GM18511 (cell line): Measurements from ENCODE around the gene RAB22A.

ENCODE experiments used
- ATAC-seq: cut with Tn5 transposase; IDR thresholded peaks from one replicate; pipeline ENCODE4 v1.9.1; 2021; ENCODE audit warnings: mild to moderate bottlenecking, moderate library complexity; ENCODE audit not compliant: unreplicated experiment

Gene RAB22A

GRCh38 chr20:58384821-58385220, 75.3 kb downstream of the RAB22A start:
- no peak for ATAC-seq

DNA sequence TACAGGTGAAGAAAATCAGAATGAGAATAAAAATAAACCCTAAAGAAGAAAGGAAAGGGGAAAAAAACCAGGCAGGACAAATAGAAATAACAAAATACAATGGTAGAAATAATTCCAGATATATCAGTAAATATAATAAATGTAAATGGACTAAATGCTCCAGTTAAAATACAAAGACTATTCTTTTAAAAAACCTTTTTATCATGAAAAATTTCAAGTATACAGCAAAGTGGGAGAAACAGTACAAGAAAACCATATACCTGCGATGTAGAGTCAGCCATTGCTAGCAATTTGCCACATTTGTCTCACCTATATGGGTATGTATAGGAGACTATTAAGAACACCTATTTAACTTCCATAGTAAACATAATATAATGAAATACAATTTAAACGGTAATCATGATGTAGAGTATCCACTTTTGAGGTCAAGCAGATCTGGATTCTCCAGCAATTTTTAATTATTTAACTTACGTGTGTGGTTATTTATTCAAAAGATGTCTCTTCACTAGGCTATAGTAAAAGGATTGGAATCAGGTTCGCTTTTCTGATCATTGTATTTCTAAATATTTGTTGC, 78.6 kb downstream of the RAB22A start:
- ATAC-seq: no peak

- ATAC-seq: peak; percentile 98
Observed at GRCh38 chr20:58388882-58389323, 79.4 kb downstream of the RAB22A start, which contains the start of gene VAPB. Gene VAPB (plus strand): TSS chr20:58389229. CDS start chr20:58389460, 231 bp downstream.

GRCh38 chr20:58389324-58389967, 79.9 kb downstream of the RAB22A start:
- ATAC-seq: peak; percentile 39

GRCh38 chr20:58389968-58390658, 80.6 kb downstream of the RAB22A start:
- no peak for ATAC-seq

DNA sequence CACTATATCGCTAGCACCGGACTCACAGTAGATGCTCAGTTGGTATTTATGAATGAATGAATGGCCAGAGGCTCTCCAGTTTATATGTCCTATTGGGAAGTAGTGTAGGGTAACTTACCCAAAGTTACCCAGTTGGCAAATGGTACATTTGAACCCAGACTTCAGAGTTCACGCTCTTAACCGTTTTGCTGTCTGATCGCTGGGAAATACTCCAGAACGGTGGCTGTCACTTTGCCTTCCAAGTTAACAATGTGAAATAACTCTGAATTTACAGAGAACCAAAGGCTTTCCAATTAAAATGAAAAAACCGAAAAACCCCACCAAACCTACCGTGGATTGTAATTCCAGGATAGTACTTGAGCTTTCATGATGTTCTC, 81.1 kb downstream of the RAB22A start:
- ATAC-seq: no peak

DNA sequence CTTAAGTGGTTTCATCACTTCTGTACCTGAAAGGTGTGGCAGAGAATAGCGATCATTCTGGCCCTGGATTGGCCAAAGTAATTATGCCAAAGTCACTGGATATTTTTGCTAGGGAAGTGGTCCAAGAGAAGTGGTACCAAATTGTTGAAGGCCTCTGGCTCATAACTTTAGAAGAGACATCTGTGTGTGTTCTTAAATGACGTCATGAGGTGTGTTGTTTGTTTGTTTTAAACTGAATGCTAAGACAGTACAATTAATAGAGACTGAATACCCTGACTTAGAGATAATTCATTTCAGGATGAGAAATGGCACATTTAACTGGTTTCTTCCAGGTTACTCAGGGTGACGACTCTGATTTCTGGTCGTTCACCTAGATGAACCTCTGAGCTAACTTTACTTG, 82.8 kb downstream of the RAB22A start:
- no peak for ATAC-seq

DNA sequence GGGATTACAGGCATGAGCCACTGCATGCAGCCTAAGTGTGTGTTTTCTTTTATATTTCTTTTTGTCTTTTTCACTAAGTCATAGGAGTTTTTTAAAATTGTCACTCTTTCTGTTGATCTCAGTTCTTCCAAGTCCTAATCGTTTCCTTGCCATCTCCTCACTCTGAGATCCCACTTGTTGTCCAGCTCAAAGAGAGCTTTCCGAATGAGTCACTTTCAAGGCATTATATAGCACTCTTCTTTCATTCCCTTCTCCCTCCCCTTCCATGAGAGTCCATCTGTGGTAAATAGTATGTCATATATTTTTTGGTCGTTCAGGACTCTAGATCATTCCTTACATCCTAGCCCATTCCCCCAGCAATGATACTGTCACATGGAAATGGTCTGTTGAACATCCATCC, 83.8 kb downstream of the RAB22A start:
- no peak for ATAC-seq

- ATAC-seq: no peak
Observed at GRCh38 chr20:58394801-58395200, 85.3 kb downstream of the RAB22A start.

- ATAC-seq: no peak
Observed at GRCh38 chr20:58395604-58396003, 86.1 kb downstream of the RAB22A start.

DNA sequence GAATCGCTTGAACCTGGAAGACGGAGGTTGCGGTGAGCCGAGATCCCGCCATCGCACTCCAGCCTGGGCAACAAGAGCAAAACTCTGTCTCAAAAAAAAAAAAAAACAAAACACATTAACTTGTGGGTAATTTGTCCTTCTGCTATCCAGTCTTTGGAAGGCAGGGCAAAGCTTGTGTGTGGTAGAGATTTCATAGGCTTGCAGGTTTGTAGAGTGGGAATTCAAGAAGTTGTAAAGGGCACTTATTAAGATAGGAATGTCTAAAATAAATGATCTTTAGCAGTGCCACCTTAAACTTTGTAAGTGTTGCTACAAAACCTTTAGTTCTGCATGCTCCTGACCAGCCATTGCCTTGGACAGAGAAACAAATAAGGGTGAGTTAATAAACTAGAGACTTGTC, 87.9 kb downstream of the RAB22A start:
- ATAC-seq: no peak

GRCh38 chr20:58398254-58398653, 88.7 kb downstream of the RAB22A start:
- ATAC-seq: no peak

DNA sequence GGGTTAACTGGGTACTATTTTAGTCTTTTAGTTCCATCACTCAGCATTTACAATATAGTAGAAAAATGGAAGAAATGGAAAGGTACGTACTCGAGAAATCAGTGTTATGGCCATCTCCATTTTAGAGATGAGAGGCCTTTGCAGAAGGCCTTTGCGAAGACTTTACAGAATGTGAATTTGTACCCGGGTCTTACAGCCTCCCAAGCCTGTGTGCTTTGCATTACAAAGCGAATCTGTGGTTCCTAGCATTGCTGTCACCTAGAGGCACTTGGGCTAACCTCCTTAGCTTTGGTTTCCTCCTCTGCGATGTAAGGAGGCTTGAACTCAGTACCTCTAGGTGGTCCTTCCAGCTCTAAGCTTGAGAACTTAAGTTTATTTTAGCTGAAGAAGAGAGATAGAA, 90.4 kb downstream of the RAB22A start:
- ATAC-seq: no peak

- no peak for ATAC-seq
Observed at GRCh38 chr20:58401162-58401561, 91.6 kb downstream of the RAB22A start.

DNA sequence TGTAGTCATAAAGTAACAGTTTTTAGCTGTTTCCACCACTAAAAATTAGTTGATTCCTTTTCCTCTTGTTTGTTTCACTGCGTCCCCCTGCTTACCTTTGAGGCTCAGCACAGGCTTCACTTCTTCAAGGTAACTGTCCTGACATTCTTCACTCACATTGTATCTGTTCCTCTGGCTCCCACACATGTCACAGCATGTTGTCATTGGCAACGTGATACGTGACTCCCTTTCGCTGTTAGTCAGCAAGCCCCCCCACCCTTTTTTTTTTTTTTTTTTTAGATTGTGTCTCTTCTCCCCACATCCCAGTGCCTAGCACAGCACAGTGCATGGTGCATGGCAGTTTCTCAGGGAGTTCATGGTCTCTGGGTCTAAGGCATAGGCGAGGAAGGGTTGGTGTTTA, 92.8 kb downstream of the RAB22A start:
- no peak for ATAC-seq

GRCh38 chr20:58402827-58403226, 93.3 kb downstream of the RAB22A start:
- ATAC-seq: peak; percentile 90

DNA sequence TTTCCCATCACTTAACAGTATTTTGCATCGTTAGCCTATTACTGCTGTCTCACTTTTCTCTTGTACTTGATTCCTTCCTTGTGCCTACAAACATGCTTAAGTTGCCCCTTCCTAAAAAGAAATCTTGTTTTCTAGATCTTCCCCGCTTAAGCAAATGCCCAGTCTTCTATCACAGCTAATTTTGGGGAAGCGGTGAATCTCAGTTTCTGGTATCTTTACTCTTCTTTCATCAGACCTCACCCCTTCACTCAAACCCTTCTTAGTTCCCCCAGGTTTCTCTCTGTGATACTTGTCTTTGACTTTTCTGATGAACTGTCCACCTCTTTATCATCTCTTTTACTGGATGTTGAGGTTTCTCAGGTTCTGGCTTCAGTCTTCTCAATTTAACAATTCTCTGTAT, 93.8 kb downstream of the RAB22A start:
- ATAC-seq: peak; percentile 40

GRCh38 chr20:58405504-58406291, 96.2 kb downstream of the RAB22A start:
- ATAC-seq: no peak

DNA sequence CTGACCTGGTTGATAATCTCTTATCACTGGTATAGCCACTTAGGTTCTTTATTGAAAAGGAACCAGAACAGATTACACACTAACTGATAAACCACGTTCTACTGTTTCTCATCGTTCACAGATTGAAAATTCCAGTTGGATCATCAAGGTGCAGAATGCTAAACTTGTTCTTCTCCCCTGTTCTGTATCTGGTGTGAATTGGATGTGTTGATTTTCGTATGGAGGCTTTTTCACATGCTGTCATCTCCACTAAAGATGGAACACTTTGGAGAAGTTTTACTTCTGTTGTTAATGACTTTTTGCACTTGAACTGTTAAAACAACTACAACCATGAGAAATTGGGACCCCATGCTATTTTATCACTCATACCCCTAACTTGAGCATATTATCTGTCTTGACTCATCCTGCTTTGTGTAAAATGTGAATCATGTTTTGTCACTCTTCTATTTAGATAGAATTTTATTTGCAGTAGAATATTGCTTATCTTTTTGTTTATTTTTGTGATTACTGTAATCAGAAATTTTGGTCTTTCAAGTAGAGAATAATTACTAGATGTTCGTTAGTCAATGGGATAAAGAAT, 97.0 kb downstream of the RAB22A start:
- ATAC-seq: no peak

DNA sequence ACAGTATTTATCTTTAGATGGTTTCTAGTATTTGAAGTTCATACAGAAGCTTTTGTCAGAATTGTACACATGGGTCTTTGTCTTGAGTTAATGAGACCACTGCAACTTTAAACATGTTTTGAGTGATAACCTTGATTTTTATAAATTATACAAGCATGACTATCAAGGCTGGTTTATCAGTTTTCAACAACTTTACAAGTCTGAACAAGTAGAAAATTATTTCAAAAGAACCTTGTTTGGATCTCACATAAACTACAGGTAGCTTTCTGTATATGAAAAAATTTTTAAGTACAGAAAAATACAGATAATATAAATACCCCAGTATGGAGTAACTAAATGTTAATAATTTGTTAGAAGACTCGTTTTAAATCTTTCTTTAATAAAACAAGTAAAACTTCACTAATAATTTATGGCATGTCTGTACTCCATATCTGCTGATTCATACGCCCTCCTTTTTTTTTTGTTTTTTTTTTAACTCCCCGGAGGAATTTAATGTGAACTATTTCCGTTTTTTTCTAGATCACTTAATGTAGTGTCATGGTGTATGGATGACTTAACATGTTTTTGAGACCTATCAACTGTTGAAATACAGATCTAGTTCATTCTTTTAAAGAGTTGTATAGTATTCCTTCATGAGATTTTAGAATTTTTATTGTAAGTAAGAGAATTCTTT, 97.8 kb downstream of the RAB22A start:
- ATAC-seq: no peak
